Umbilical cord (tissue), 1 donor: ENCODE data around the gene HDLBP. TPM values are rescaled to one million over a fixed set of nuclear protein-coding genes. Genes with fewer than 3 reads are reported as not detected.

Experiments used
- total RNA-seq: library from RNA; depleted of rRNA; stranded (reverse); fragments of >200 nt; gene quantifications from one replicate; pipeline ENCODE4 v1.2.3, GENCODE V29; 2014; ENCODE audit warnings: low replicate concordance; ENCODE audit not compliant: insufficient read depth

The HDLBP gene
- total RNA-seq, 1 donor from 2014 or later: 1,280 TPM

Other genes starting within 250 kb of the HDLBP start
- 57.1 TPM for gene MTERF4, start 213.4 kb downstream of the HDLBP start, total RNA-seq
- 3.1 TPM for gene PASK, start 166.2 kb downstream of the HDLBP start, total RNA-seq
- gene PPP1R7, start 165.2 kb downstream of the HDLBP start, total RNA-seq: 33.5 TPM
- gene ANO7, start 127.0 kb downstream of the HDLBP start, total RNA-seq: 6.5 TPM
- gene SEPTIN2, start 253 bp upstream of the HDLBP start, total RNA-seq: 370 TPM
- gene FARP2, start 40.6 kb upstream of the HDLBP start, total RNA-seq: 79.2 TPM
- gene STK25, start 192.9 kb upstream of the HDLBP start, total RNA-seq: 119 TPM
- gene BOK, start 243.1 kb upstream of the HDLBP start, total RNA-seq: 37.8 TPM